ENCODE data around the gene POLR3A.

DNA sequence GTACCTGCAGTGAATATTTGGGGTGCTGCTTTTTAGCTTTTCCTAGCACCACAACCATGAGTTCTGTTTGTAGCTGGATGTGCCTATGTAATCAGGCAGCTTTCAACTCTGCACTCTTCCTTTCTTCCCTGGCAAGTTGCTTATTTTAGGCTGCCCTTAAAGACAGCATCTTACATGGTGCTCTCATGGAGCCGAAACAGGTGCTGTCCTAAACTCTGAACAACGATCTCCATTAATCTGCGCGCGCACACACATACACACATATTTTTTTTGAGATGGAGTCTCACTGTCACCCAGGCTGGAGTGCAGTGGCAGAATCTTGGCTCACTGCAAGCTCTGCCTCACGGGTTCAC is 13.4 kb upstream of the POLR3A start:
- TF ChIP-seq, protein P1, sequence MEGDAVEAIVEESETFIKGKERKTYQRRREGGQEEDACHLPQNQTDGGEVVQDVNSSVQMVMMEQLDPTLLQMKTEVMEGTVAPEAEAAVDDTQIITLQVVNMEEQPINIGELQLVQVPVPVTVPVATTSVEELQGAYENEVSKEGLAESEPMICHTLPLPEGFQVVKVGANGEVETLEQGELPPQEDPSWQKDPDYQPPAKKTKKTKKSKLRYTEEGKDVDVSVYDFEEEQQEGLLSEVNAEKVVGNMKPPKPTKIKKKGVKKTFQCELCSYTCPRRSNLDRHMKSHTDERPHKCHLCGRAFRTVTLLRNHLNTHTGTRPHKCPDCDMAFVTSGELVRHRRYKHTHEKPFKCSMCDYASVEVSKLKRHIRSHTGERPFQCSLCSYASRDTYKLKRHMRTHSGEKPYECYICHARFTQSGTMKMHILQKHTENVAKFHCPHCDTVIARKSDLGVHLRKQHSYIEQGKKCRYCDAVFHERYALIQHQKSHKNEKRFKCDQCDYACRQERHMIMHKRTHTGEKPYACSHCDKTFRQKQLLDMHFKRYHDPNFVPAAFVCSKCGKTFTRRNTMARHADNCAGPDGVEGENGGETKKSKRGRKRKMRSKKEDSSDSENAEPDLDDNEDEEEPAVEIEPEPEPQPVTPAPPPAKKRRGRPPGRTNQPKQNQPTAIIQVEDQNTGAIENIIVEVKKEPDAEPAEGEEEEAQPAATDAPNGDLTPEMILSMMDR (IDR thresholded peaks at IDR 0.05) = no peak
- TF ChIP-seq POLR2A (IDR thresholded peaks at IDR 0.05) = no peak
